Right renal cortex interstitium (tissue), 3 donors: ENCODE results near the gene PSORS1C2. TPM values are rescaled to one million over a fixed set of nuclear protein-coding genes. Genes with fewer than 3 reads are reported as not detected.
"Not testable (repeated sequence)": the region's sequence is repeated elsewhere in the genome, so short reads cannot be mapped to it uniquely, and the experiment has no call there.

Experiments
- DNase-seq, 3 donors: peaks; one replicate each; pipeline ENCODE4 v3.0.0-alpha.2; 2013; ENCODE audit warnings: low read depth in 3 of 3, low spot score in 2 of 3
- polyA plus RNA-seq, 3 donors: library from polyadenylated mRNA; unstranded; fragments of 120-200 nt; gene quantifications; one replicate each; pipeline ENCODE4 v1.2.1, GENCODE V29; 2013; ENCODE audit not compliant: insufficient read length in 3 of 3

The PSORS1C2 gene
- polyA plus RNA-seq, 3 donors, result not detected

GRCh38 chr6:31168606-31169005 lies 29.7 kb upstream of the PSORS1C2 start:
- no peak for DNase-seq

GRCh38 chr6:31165986-31166385 lies 27.1 kb upstream of the PSORS1C2 start:
- DNase-seq, result no peak

- DNase-seq, result not testable (repeated sequence)
These were observed 26.4 kb upstream of the PSORS1C2 start for GRCh38 chr6:31165064-31165832.

GRCh38 chr6:31164475-31165063 lies 25.7 kb upstream of the PSORS1C2 start:
- not testable (repeated sequence) for DNase-seq

GRCh38 chr6:31163922-31164321 lies 25.1 kb upstream of the PSORS1C2 start:
- DNase-seq, result no peak

GRCh38 chr6:31162463-31163165 lies 23.7 kb upstream of the PSORS1C2 start:
- no peak for DNase-seq

- DNase-seq, result no peak
These were observed 22.6 kb upstream of the PSORS1C2 start for GRCh38 chr6:31161216-31162126.

- no peak for DNase-seq
These were observed 20.3 kb upstream of the PSORS1C2 start for GRCh38 chr6:31158863-31159855.

GRCh38 chr6:31158140-31158862 lies 19.4 kb upstream of the PSORS1C2 start, which contains the start of gene TCF19:
Gene TCF19, plus strand, starts transcription at chr6:31158589. Its CDS starts 881 bp downstream, at chr6:31159470.
- peak; percentile 97 to 99 (median 99) for DNase-seq

- no peak for DNase-seq
These were observed 18.8 kb upstream of the PSORS1C2 start, which contains the start of gene CCHCR1 for GRCh38 chr6:31157513-31158139. Gene CCHCR1, minus strand, starts transcription at chr6:31157802. Its CDS starts 202 bp downstream, at chr6:31157600.

- no peak for DNase-seq
These were observed 17.8 kb upstream of the PSORS1C2 start for GRCh38 chr6:31156641-31157040.

- no peak for DNase-seq
These were observed 15.6 kb upstream of the PSORS1C2 start for GRCh38 chr6:31154436-31154835.

- DNase-seq, result no peak
These were observed 13.9 kb upstream of the PSORS1C2 start for GRCh38 chr6:31152781-31153180.

- no peak for DNase-seq
These were observed 11.1 kb upstream of the PSORS1C2 start for GRCh38 chr6:31149827-31150447.

GRCh38 chr6:31145386-31145785 lies 6.5 kb upstream of the PSORS1C2 start:
- no peak for DNase-seq

- no peak for DNase-seq
These were observed 6.1 kb upstream of the PSORS1C2 start for GRCh38 chr6:31144970-31145340.

GRCh38 chr6:31144296-31144969 lies 5.6 kb upstream of the PSORS1C2 start:
- DNase-seq, result no peak
